GM21717 (cell line): ENCODE results near the gene PGA5.
"Not testable (repeated sequence)": the region's sequence is repeated elsewhere in the genome, so short reads cannot be mapped to it uniquely, and the experiment has no call there.

Source experiments
- ATAC-seq: cut with Tn5 transposase; IDR thresholded peaks from one replicate; pipeline ENCODE4 v1.9.1; 2021; ENCODE audit warnings: mild to moderate bottlenecking, moderate library complexity; ENCODE audit not compliant: unreplicated experiment

The PGA5 gene

DNA sequence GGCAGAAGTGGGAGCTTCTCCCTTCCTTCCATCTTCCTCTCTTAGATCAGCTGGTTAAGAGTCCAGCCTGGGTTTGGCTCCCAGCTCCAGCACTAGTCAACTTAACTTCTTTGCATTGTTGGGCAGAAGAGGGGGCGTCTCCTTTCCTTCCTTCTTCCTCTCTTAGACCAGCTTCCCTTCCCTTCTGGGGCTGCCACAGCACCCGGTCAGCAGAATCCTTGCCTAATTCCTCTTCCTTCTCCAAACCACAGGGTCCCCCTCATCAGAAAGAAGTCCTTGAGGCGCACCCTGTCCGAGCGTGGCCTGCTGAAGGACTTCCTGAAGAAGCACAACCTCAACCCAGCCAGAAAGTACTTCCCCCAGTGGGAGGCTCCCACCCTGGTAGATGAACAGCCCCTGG, 18.3 kb upstream of the PGA5 start:
- ATAC-seq, result not testable (repeated sequence)

DNA sequence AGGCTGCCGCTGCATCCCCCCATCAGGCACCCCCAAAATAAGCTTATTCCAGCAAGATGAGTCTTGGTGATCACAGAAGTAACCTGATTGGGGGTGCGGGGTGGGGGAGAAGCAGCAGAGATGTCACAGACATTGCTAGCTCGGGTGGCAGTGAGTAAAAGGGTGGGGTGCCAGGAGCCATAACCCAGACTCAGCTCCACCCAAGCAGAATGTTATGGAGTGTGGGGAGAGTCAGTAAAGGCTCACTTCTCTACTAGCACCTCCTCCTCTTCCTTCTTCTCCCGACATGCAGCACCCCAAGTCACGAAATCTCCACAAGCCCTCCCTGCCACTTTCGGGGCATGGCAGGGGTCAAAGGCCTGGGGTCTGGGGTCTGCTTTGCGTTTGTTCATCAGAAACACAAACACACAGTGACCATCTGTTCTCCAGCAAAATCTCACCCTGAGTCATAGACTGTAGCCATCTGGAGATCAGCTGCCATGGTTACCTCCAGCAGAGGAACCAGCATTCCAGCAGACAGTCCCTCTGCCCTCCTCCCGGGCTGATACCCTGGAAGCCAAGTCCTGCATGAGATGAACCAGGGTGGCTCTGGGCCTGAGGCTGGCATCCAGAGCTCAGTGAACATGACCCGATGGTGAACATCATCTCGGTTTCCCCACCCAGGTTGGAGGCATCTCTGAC, 14.4 kb upstream of the PGA5 start:
- not testable (repeated sequence) for ATAC-seq

DNA sequence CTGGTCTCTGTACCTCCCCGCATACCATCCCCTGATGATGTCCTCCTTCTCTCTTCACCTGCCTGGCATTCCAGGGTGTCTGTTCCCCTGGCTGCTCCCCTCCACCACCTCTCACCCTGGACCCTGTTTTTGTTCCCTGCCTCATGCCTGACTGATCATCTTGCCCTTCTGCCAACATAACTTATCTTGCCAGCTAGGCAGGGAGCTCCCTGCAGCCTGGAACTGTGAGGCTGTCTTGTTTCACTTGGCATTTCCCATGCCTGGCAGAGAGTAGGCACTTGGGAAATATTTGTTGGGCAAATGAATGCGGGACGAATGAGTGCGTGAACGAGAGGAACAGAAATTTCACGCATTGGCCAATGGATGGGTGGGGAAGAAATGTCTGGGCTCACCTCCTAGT, 11.5 kb upstream of the PGA5 start:
- ATAC-seq, result not testable (repeated sequence)

DNA sequence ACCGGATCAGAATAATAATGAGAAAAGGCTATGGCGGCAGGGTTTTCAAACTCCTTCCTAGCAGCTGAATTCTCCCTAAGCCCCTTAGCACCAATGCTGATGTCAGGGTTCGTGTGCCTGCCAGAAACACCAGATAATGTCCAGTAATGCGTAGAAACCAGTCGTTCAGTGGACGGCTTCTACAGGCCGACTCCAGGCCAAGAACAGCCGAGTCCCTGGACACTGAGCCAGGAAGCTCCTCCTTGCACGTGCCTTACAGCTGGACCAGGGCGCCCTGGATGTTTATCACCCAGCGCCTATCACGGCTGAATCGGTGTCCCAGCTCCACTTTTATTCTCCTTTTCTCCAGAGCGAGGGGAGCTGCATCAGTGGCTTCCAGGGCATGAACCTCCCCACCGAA, 9.9 kb upstream of the PGA5 start:
- not testable (repeated sequence) for ATAC-seq

DNA sequence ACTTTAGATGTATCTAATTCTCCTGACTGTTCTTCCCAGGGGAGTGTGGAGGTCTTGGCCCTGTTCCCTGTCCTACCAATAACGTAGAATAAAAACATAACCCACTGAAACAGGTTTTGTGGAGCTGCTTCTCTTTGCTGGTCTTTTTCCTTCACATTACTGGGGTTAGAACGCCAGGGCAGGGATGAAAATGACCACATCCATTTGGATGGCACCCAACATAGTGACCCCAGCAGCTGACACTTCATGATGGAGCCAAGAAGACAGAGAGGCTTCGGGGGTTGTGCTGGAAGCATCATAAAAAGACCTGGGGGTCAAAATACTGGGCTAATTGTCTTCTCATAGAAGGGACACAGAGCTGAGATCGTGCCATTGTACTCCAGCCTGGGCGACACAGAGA, 9.4 kb upstream of the PGA5 start:
- not testable (repeated sequence) for ATAC-seq

DNA sequence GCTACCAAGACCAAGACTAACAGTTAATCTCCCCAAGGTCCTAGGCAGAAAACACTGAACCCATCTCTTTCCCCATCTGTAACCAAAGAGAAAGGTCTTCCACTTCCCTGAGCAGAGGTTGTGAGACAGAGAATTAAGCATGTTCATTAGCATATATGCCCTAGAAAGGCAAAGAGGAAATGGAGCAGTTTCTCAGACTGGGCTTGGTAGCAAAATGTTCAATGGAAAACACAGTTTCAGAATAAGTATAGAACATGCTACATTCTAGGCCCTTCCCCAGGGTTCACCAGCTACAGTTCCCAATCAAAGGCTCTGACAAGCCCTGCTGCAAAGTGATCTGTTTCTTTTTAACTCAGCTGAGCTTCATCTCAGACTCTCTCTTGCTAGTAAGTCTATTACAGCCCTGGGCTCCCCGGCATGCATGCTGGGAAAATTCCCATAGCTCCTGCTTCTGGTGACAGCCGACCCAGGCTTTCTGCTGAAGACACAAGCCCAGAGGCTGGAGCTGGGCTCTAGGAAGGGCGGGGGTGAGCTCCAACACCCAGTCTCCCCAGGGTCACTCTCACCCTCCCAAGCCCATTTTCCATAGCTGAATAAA, 8.3 kb upstream of the PGA5 start:
- ATAC-seq, result not testable (repeated sequence)

DNA sequence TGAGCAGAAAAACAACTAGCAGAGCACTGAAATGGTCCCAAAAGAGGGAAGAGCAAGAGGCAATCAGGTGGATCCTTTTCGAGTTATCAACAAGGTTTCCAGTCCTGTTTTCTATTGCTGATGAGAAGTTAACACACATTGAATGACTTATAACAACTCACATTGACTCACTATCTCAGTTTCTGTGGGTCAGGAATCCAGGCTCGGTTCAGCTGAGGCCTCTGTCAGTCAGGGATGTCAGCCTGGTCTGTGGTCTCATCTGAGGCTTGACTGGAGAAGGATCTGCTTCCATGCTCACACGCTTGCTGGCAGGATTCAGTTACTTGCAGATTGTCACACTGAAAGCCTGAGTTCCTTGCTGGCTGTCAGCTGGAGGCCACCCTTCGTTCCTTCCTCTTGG, 3.8 kb upstream of the PGA5 start:
- ATAC-seq, result not testable (repeated sequence)

DNA sequence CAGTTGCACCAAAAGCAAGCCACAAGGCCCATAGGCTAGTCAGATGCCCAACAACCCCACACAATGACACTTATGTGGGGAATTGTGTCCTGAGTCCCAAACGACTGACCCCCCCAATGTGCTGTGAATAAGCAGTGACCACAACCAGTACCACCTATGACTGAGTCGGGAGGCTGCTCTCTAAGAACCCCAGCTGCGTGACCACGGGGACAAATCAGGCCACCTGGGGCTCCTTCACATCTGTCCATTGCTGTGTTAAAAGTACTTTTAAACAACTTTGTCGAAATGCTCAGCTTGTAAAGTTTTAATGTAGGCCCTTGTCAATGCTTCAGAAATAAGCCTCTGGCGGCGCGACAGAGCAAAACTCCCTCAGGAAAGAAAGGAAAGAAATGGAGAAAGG, 687 bp upstream of the PGA5 start:
- not testable (repeated sequence) for ATAC-seq

DNA sequence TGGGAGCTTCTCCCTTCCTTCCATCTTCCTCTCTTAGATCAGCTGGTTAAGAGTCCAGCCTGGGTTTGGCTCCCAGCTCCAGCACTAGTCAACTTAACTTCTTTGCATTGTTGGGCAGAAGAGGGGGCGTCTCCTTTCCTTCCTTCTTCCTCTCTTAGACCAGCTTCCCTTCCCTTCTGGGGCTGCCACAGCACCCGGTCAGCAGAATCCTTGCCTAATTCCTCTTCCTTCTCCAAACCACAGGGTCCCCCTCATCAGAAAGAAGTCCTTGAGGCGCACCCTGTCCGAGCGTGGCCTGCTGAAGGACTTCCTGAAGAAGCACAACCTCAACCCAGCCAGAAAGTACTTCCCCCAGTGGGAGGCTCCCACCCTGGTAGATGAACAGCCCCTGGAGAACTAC, 551 bp downstream of the PGA5 start:
- ATAC-seq, result not testable (repeated sequence)

DNA sequence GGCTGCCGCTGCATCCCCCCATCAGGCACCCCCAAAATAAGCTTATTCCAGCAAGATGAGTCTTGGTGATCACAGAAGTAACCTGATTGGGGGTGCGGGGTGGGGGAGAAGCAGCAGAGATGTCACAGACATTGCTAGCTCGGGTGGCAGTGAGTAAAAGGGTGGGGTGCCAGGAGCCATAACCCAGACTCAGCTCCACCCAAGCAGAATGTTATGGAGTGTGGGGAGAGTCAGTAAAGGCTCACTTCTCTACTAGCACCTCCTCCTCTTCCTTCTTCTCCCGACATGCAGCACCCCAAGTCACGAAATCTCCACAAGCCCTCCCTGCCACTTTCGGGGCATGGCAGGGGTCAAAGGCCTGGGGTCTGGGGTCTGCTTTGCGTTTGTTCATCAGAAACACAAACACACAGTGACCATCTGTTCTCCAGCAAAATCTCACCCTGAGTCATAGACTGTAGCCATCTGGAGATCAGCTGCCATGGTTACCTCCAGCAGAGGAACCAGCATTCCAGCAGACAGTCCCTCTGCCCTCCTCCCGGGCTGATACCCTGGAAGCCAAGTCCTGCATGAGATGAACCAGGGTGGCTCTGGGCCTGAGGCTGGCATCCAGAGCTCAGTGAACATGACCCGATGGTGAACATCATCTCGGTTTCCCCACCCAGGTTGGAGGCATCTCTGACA, 4.4 kb downstream of the PGA5 start:
- not testable (repeated sequence) for ATAC-seq

DNA sequence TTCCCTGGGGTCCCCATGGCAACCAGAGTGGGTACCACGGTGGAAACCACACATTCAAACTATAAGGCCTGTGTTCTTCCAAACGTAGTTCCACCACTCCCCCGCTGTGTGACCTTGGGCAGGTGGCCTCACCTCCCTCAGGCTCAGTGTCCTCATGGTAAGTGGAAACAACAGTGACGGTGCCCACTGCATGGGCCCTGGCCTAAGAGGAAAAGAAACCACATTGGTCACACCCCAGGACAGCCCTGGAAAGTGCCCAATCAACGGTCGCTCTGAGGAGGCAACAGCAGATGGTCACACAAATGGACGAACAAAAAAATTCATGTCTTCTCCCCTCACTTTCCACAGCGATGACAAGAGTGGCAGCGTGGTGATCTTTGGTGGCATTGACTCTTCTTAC, 7.1 kb downstream of the PGA5 start:
- ATAC-seq, result not testable (repeated sequence)

DNA sequence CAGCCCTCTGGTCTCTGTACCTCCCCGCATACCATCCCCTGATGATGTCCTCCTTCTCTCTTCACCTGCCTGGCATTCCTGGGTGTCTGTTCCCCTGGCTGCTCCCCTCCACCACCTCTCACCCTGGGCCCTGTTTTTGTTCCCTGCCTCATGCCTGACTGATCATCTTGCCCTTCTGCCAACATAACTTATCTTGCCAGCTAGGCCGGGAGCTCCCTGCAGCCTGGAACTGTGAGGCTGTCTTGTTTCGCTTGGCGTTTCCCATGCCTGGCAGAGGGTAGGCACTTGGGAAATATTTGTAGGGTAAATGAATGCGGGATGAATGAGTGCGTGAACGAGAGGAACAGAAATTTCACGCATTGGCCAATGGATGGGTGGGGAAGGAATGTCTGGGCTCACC, 8.2 kb downstream of the PGA5 start:
- not testable (repeated sequence) for ATAC-seq

DNA sequence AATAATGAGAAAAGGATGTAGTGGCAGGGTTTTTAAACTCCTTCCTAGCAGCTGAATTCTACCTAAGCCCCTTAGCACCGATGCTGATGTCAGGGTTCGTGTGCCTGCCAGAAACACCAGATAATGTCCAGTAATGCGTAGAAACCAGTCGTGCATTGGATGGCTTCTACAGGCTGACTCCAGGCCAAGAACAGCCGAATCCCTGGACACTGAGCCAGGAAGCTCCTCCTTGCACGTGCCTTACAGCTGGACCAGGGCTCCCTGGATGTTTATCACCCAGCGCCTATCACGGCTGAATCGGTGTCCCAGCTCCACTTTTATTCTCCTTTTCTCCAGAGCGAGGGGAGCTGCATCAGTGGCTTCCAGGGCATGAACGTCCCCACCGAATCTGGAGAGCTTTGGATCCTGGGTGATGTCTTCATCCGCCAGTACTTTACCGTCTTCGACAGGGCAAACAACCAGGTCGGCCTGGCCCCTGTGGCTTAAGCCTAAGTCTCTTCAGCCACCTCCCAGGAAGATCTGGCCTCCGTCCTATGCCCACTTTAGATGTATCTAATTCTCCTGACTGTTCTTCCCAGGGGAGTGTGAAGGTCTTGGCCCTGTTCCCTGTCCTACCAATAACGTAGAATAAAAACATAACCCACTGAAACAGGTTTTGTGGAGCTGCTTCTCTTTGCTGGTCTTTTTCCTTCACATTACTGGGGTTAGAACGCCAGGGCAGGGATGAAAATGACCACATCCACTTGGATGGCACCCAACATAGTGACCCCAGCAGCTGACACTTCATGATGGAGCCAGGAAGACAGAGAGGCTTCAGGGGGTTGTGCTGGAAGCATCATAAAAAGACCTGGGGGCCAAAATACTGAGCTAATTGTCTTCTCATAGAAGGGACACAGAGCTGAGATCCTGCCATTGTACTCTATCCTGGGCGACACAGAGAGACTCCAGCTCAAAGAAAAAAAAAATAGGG, 10.1 kb downstream of the PGA5 start:
- not testable (repeated sequence) for ATAC-seq

DNA sequence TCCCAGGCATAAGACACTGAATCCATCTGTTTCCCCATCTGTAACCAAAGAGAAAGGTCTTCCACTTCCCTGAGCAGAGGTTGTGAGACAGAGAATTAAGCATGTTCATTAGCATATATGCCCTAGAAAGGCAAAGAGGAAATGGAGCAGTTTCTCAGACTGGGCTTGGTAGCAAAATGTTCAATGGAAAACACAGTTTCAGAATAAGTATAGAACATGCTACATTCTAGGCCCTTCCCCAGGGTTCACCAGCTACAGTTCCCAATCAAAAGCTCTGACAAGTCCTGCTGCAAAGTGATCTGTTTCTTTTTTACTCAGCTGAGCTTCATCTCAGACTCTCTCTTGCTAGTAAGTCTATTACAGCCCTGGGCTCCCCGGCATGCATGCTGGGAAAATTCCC, 11.4 kb downstream of the PGA5 start:
- ATAC-seq, result not testable (repeated sequence)

DNA sequence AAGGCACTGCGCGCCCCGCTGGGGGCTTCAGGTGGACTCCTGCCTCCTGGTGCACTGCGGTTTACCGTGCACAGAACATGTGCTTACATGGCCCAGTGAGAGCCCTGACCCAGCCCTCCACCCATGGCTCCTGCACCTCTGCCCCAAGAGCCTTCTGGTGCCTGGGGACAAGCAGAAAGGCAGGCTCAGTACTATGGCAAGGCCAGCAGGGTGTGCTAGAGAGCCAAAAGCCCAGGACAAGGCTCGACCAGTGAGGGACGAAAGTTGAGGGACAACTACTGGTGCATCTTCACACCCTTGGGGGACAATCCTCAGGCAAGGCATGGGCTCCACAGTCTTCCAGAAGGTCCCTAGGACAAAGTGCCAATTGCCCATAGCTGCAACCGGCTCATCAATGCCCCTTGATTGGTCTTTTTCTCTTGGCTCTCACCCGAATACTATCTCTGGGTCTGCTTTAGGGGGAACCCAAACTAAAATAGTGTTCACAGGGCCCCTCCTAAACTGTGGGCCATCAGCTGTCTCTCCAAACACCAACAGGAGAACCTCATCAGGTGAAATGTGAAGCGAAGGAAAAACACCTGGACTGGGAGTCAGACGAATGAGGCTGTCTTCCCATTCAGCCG, 13.5 kb downstream of the PGA5 start:
- ATAC-seq, result peak; percentile 72

DNA sequence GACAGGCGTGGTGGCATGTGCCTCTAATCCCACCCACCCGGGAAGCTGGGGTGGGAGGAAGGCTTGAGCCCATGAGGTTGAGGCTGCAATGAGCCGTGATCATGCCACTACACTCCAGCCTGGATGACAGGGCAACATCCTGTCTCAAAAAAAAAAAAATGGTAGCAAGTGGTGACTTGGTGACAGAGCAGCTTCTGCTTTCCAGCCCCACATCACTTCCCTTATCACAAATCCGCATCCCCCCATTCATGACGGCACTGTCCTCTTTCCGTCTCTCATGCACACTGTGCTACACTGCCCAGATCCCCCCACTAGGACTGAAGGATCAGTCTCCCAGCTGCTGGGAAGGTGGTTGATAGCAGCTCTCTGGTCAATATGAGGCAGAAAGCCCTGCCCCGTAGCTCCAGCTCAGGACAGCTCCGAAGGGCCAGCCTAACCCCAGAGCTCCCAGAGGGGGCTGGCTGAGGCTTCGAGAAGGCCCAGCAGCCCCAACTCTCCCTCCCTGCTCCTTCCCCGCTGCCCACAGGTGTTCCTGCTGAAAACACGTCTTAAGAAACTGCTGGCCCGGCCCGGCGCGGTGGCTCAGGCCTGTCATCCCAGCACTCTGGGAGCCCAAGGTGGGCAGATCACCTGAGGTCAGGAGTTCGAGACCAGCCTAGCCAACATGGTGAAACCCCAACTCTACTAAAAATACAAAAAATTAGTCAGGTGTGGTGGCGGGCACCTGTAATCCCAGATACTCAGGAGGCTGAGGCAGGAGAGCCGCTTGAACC, 15.9 kb downstream of the PGA5 start:
- no peak for ATAC-seq

DNA sequence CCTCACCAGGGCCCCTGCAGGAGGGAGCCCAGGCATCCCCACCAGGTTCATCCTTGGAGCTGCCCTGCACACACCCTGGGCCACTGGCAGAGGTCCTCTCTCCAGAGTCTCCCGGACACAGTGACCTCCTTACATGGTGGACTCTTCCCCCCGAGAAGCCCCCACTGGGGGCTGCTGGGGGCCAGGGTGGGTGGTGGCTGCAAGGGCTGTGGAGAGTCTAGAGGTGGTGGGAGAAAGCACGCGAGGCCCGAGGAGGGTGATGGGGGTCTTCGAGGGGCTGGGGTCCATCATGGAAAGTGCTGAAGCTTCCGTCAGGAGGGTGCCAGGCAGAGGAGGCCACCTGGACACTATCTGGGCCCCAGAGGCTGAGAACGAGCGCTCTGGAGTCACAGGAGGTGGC, 17.6 kb downstream of the PGA5 start:
- no peak for ATAC-seq

DNA sequence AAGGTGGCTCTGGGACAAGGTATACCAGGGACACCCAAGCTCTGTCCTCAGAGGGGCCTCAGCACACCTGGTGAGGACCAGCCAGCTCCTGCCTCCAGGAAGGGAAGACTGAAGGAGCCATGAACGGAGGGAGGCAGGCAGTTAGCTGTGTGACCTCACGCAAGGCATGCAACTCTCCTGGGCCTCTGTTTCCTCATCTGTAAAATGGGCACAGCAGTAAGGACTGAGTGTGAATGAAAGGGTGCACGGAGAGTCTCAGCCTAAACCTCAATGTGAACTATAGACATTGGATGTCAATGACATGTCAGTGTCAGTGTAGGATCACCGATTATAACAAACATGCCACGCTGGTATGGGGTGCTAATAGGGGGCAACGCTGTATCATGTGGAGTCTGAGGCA, 18.4 kb downstream of the PGA5 start:
- no peak for ATAC-seq

DNA sequence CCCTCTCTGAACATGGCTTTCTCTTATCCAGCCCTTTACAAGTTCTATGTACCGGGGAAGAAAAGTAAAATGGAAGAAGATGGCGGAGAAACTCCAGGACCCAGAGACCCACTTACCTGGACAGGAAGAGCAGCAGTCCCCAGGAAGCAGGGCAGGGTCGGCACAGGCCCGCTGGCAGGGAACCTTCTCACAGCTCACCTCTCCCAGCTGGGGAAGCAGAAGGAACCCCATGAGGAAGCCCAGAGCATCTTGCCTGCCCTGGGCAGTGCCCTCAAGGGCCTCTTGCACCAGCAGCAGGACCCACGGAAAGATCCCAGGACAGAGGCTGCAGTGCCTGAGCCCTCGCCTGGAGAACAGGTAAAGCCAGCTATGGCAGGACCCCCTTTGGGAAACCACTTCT, 23.4 kb downstream of the PGA5 start:
- no peak for ATAC-seq

DNA sequence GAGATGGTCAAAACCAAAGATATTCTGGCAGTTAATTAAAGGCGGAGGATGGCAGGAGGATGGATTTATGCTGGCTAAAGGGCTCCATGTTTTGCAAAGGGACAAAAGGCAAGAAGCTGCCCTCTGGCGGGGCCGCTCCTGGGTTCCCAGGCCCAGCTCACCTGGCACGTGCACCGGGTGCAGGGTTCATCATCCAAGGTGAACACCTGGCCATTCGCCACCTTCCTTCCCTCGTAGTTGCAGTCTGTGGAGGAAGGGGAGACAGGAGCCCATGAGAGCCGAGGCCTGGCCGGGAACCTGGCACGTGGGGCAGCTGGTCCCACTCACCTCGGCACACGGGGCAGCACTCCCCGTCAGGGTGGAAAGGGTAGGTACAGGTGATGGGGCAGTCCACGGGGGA, 23.8 kb downstream of the PGA5 start:
- no peak for ATAC-seq
